Right lobe of liver (tissue), 4 donors: ENCODE results near the gene HERC4.

Experiments used
- POLR2A ChIP-seq: fragments of 450-650 bp; IDR thresholded peaks from one replicate; pipeline ENCODE4 v1.6.1; 2017; ENCODE audit warnings: antibody characterized with exemption, mild to moderate bottlenecking
- TF ChIP-seq, protein P1 (sequence below), 4 donors: fragments of 200-600 bp in 3 of 4; fragments of 450-650 bp in 1 of 4; IDR thresholded peaks; one replicate each; pipeline versions ENCODE4 v1.5.1 to v1.8.0; 2016 to 2022; ENCODE audit warnings: antibody characterized with exemption in 4 of 4, mild to moderate bottlenecking in 2 of 4
- donor health status: DM: no; HTN: no; CAD: no.
- donor health status: DM: no; HTN: no; CAD: no.
- donor health status: DM: no; HTN: yes; CAD: no.

DNA sequence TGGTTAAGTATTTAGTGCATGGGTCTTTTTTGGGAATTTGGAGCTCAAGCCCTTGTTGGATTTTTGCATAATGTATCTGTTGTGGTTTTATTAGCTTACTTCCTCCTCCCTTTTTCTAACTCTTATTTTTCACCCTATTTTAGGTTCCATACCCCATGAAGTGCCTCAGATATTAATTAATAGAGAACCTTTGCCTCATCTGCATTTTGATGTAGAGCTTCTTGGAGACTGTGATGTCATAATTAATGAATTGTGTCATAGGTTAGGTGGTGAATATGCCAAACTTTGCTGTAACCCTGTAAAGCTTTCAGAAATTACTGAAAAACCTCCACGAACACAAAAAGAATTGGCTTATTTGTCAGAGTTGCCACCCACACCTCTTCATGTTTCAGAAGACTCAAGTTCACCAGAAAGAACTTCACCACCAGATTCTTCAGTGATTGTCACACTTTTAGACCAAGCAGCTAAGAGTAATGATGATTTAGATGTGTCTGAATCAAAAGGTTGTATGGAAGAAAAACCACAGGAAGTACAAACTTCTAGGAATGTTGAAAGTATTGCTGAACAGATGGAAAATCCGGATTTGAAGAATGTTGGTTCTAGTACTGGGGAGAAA, 162.6 kb downstream of the HERC4 start:
- TF ChIP-seq POLR2A, result no peak
- TF ChIP-seq, protein P1, sequence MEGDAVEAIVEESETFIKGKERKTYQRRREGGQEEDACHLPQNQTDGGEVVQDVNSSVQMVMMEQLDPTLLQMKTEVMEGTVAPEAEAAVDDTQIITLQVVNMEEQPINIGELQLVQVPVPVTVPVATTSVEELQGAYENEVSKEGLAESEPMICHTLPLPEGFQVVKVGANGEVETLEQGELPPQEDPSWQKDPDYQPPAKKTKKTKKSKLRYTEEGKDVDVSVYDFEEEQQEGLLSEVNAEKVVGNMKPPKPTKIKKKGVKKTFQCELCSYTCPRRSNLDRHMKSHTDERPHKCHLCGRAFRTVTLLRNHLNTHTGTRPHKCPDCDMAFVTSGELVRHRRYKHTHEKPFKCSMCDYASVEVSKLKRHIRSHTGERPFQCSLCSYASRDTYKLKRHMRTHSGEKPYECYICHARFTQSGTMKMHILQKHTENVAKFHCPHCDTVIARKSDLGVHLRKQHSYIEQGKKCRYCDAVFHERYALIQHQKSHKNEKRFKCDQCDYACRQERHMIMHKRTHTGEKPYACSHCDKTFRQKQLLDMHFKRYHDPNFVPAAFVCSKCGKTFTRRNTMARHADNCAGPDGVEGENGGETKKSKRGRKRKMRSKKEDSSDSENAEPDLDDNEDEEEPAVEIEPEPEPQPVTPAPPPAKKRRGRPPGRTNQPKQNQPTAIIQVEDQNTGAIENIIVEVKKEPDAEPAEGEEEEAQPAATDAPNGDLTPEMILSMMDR (IDR thresholded peaks at IDR 0.05), result no peak
